Ecto neural progenitor cell (in vitro differentiated cells): ENCODE measurements around the gene ACTN4.
"Not testable (repeated sequence)": the region's sequence is repeated elsewhere in the genome, so short reads cannot be mapped to it uniquely, and the experiment has no call there.

Experiments
- DNase-seq: peaks from one replicate; pipeline ENCODE4 v3.0.0-alpha.2; 2018; ENCODE audit warnings: low spot score

ACTN4 gene

DNA sequence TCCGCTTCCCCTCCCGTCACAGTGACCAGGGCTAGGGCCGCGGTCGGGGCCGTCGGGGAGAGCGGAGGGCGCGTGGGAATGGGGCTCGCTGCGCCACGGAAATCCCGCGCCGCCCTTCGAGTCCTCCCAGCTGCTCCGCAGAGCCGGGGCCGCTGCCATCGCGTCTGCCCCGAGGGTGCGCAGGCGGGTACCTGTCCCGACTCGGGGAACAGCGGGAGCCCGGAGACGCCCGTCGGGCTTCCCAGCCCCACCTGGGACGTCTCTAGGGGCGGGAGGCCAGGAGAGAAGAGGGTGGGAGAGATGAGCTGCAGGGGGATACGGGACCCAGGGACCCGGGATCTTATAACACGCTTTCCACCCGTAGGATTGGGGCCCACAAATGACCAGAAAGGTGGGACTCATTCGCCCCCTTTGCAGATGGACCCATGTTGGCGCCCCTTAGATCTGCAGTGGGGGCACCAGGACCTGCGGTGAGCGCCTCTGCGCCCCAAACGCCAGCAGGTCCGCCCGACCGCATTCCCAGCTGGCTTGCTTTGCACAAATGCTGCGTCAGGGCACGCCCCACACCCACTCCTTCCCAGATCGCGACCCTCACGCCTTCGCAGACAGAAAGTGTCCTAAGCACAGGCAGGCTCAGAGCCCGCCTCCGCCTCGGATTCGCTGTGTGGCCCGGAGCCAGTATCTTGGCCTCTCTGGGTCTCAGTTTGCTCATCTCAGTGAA is 122.9 kb downstream of the ACTN4 start:
- DNase-seq = not testable (repeated sequence)

DNA sequence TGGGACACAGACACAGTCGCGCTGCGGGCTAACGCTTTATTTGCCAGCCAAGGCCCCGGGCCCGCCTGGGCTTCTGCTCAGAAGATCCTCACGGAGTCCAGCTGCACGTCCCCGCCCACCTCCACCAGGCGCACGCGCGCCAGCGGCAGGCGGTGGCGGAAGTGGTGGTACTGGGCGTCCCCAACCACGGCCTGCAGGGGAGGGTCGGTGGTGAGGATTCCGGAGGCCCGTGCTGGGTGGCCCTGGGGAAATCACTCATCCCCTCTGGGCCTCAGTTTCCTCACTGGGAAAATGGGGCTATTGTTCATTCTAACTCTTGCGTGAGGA is 123.5 kb downstream of the ACTN4 start:
- not testable (repeated sequence) for DNase-seq

DNA sequence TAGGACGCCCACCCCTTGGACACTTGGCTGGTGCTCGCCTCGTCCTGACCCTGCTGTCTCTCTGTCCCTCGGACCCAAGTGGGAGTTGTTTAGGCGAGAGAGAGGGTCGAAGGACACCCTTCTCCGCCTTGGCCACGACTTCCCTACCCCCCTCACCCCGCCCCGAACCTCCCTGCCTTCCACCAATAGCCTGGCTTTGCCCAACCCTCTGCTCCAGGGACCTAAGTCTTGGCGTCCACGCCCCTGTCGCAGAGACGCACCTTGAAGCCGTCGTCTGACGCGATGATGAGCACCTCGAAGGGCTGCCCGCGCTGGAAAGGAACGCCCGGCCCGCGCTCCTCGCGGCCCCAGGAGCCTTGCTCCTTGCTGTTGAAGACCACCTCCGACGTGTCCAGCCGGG is 124.1 kb downstream of the ACTN4 start:
- not testable (repeated sequence) for DNase-seq

DNA sequence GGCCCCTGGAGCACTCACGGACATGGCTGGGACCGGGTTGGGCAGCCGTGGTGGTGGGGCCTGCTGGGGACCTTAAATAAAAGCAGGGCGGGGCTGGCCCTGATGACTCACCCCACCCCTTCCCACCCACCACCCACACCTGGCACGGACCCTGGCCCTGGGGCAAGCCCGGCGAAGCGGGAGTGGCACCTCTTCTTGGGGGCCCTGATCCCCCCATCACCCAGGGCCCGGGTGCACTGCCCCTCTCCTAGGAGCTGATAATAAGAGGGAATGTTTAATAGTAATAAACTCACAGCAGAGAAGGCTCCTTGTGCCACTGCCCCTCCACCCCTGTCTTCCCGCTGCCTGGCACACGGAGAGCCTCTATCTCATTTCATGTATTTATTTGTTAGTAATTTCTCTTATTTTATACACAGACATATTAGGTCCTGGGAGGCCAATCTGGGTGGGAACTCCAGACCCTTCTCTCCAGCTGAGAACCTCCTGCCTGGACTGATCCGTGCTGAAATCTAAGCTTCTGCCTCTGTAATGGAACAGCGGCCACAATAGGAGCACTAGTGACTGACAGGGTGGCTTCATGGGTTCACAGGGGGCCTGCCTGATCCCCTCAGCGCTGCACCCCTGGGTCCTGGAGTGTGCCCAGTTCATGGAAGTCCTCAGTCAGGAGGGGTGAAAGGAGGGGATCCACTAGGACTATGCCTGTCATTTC is 126.2 kb downstream of the ACTN4 start, which contains the start of gene LGALS7:
LGALS7 (minus strand) TSS at position 49 of the 709 bp plus-strand sequence; CDS start at position 24, 25 bp downstream.
- DNase-seq = no peak

DNA sequence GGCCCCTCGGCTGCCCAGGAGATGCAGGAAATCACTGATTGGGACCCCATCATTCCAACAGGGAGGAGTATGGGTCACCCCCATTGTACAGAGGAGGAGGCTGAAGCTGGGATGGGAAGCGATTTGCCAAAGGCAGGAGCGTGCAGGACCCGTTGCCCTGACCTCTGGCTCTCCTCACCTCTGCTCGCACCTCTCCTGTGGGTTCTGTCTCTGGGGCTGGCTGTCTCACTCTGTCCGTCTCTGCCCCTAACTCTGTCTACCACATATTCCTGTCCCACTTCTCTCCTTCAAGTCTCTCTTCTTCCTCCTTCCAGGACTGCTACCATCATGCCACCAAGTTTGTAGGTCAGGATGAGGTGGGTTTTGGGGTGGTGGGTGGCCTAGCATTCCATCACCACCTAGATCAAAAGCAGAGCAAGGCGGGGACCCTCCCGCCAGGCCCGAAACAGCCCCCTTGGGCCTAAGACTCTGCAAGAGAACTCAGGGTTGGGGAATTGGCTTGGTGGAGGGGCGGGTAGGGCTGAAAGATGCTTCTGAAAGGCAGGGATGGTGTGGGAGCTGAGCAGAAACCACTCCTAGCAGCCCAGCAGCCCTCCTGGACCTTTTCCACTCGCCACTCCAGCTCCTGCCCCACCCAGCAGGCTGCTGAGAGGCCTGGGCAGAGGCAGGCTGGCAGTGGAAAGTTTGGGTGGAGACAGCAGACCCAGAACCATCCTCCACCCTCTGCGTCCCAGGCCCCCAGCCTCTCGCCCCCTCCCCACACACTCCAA is 126.9 kb downstream of the ACTN4 start:
- DNase-seq = no peak

DNA sequence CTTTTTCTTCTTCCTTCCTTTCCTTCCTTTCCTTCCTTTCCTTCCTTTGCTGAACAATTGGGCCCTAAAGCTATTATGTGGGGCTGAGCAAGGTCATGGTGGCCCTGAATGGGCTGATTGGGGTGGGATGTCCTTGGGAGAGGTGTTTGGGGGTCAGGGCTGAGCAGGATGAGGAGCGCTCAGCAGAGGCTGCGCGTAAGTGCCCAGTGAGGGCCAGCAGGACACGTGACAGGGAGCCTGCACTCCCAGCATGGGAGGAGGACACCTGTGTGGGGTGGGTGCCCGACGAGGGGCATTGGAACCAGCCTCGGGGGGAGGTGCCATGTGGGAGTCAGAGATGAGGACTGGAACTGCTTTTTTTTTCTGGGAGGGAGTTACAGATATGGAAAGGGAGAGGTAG is 131.3 kb downstream of the ACTN4 start:
- no peak for DNase-seq

DNA sequence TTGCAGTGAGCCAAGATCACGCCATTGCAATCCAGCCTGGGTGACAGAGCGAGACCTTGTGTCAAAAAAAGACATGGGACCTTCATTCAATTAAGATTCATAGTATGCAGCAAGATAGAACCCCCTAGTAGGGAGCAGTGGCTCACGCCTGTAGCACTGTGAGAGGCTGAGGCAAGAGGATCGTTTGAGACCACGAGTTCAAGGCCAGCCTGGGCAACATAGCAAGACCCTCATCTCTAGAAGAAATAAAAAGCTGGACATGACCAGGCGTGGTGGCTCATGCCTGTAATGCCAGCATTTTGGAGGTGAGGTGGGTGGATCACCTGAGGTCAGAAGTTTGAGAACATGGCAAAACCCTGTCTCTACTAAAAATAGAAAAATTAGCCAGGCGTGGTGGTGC is 133.0 kb downstream of the ACTN4 start:
- DNase-seq = no peak

DNA sequence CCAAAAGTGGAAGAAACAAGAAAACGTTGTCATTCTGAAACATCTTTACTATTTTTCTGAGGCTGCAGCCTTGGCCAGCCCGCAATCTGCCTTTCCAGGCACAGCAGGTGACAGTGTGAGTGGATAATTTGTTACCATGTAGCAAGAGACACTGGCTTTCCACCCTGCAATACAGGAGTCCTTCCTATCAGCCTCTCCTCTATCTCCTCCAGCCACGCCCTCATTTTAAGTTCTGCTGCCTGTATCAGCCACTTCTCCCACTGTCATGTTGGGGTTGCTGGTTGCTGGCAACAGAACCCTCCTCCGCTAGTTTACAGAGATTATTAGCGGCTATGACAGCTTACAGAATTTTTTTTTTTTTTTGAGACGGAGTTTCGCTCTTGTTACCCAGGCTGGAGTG is 133.6 kb downstream of the ACTN4 start:
- no peak for DNase-seq
